ENCODE measurements around the gene FLRT1.

The FLRT1 gene

GRCh38 chr11:63998558-63999348 lies 37.0 kb upstream of the FLRT1 start:
- Histone ChIP-seq H3K27ac (ENCODE audit: insufficient read depth, low read depth, low read length, poor library complexity, severe bottlenecking) (no peak overlapping the region), H3K4me3 (ENCODE audit: insufficient read depth, low read depth, low read length) (peak overlapping the region; percentile 15), H3K36me3 (ENCODE audit: control insufficient read depth, insufficient read depth, low read length) (peaks cover 14% of the 10 kb centered on the region), H3K9me3 (ENCODE audit: control insufficient read depth, low read length) (no peaks in the 10 kb centered on the region), H3K4me1 (ENCODE audit: control insufficient read depth, insufficient read depth, low read length) (peaks cover 22% of the 10 kb centered on the region), H3K27me3 (ENCODE audit: control insufficient read depth, insufficient read depth, low read length, poor library complexity, severe bottlenecking) (peaks cover 29% of the 10 kb centered on the region)
- 32% methylated on average over 54 of the region's 54 CpGs for WGBS, 2 experiments

GRCh38 chr11:63999349-64000025 lies 36.2 kb upstream of the FLRT1 start:
- H3K9me3 ChIP-seq (ENCODE audit: control insufficient read depth, low read length): no peaks in the 10 kb centered on the region
- WGBS, 2 experiments: 2% methylated on average over 59 of the region's 59 CpGs
- peaks cover 22% of the 10 kb centered on the region for H3K4me1 ChIP-seq (ENCODE audit: control insufficient read depth, insufficient read depth, low read length)
- H3K4me3 ChIP-seq (ENCODE audit: insufficient read depth, low read depth, low read length): peak overlapping the region; percentile 15
- peaks cover 14% of the 10 kb centered on the region for H3K36me3 ChIP-seq (ENCODE audit: control insufficient read depth, insufficient read depth, low read length)
- H3K27ac ChIP-seq (ENCODE audit: insufficient read depth, low read depth, low read length, poor library complexity, severe bottlenecking): no peak overlapping the region
- peaks cover 36% of the 10 kb centered on the region for H3K27me3 ChIP-seq (ENCODE audit: control insufficient read depth, insufficient read depth, low read length, poor library complexity, severe bottlenecking)

- 2 to 3% methylated on average over 67 of the region's 67 CpGs for WGBS, 2 experiments
- H3K4me1 ChIP-seq (ENCODE audit: control insufficient read depth, insufficient read depth, low read length): peaks cover 22% of the 10 kb centered on the region
- H3K9me3 ChIP-seq (ENCODE audit: control insufficient read depth, low read length): no peaks in the 10 kb centered on the region
- peaks cover 14% of the 10 kb centered on the region for H3K36me3 ChIP-seq (ENCODE audit: control insufficient read depth, insufficient read depth, low read length)
- peak overlapping the region; percentile 15 for H3K4me3 ChIP-seq (ENCODE audit: insufficient read depth, low read depth, low read length)
- H3K27me3 ChIP-seq (ENCODE audit: control insufficient read depth, insufficient read depth, low read length, poor library complexity, severe bottlenecking): peaks cover 42% of the 10 kb centered on the region
- no peak overlapping the region for H3K27ac ChIP-seq (ENCODE audit: insufficient read depth, low read depth, low read length, poor library complexity, severe bottlenecking)
Observed at GRCh38 chr11:64000026-64000739, 35.5 kb upstream of the FLRT1 start.

- Histone ChIP-seq H3K4me1 (ENCODE audit: control insufficient read depth, insufficient read depth, low read length) (peaks cover 22% of the 10 kb centered on the region), H3K4me3 (ENCODE audit: insufficient read depth, low read depth, low read length) (no peak overlapping the region), H3K9me3 (ENCODE audit: control insufficient read depth, low read length) (no peaks in the 10 kb centered on the region), H3K27me3 (ENCODE audit: control insufficient read depth, insufficient read depth, low read length, poor library complexity, severe bottlenecking) (peaks cover 49% of the 10 kb centered on the region), H3K36me3 (ENCODE audit: control insufficient read depth, insufficient read depth, low read length) (peaks cover 14% of the 10 kb centered on the region), H3K27ac (ENCODE audit: insufficient read depth, low read depth, low read length, poor library complexity, severe bottlenecking) (no peak overlapping the region)
- WGBS, 2 experiments: 70% methylated on average over 60 of the region's 60 CpGs
Observed at GRCh38 chr11:64000740-64001483, 34.8 kb upstream of the FLRT1 start.

DNA sequence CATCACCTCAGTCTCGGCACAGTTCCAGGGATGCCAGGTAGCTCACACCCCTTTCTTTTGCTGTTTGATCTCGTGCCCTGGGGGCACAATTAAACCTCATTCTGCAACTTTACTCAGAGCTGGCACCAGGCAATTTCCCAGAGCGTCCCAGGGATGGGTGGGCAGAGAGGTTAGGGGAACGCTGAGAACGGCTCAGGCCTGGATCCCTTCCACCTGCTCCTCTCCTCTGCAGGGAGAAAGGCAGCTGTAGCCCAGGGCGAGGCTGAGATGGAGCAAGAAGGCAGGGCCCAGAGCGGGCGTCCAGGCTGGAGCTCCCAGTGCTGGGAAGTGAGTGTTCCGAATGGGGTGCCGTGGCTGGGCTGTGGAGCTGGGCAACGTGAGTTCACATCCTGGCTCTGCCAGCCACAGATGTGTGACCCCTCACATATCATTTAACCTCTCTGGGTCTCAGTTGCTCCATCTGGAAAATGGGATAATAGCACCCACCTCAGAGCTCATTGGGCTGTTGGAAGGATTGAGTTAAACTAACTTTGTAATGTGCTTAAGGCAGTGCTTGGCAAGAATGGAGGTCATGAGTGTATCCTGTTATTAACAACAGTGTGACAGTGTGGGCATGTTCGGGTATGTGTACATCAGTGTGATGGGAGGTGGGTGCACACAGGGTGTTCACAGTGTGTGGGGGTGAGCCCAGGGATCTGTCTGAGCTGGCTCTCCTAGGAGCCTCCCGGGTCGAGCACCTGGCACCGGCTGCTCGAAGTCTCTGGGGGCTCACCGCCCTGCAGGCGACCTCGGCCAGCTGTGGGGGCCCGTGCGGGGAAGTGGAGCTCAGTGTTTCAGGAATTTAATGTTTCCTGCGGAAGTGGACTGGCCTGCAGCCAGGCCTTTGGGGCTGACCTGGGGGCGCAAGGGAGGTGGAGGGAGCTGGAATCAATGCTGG lies 34.0 kb upstream of the FLRT1 start:
- Histone ChIP-seq H3K27ac (ENCODE audit: insufficient read depth, low read depth, low read length, poor library complexity, severe bottlenecking) (no peak overlapping the region), H3K36me3 (ENCODE audit: control insufficient read depth, insufficient read depth, low read length) (peaks cover 13% of the 10 kb centered on the region), H3K4me3 (ENCODE audit: insufficient read depth, low read depth, low read length) (no peak overlapping the region), H3K27me3 (ENCODE audit: control insufficient read depth, insufficient read depth, low read length, poor library complexity, severe bottlenecking) (peaks cover 57% of the 10 kb centered on the region), H3K4me1 (ENCODE audit: control insufficient read depth, insufficient read depth, low read length) (peaks cover 25% of the 10 kb centered on the region), H3K9me3 (ENCODE audit: control insufficient read depth, low read length) (no peaks in the 10 kb centered on the region)
- 89 to 92% methylated on average over 23 of the region's 23 CpGs for WGBS, 2 experiments

- no peak overlapping the region for H3K4me3 ChIP-seq (ENCODE audit: insufficient read depth, low read depth, low read length)
- 82 to 84% methylated on average over 23 of the region's 23 CpGs for WGBS, 2 experiments
- no peak overlapping the region for H3K27ac ChIP-seq (ENCODE audit: insufficient read depth, low read depth, low read length, poor library complexity, severe bottlenecking)
- no peaks in the 10 kb centered on the region for H3K9me3 ChIP-seq (ENCODE audit: control insufficient read depth, low read length)
- H3K4me1 ChIP-seq (ENCODE audit: control insufficient read depth, insufficient read depth, low read length): peaks cover 20% of the 10 kb centered on the region
- peaks cover 73% of the 10 kb centered on the region for H3K27me3 ChIP-seq (ENCODE audit: control insufficient read depth, insufficient read depth, low read length, poor library complexity, severe bottlenecking)
- no peaks in the 10 kb centered on the region for H3K36me3 ChIP-seq (ENCODE audit: control insufficient read depth, insufficient read depth, low read length)
Observed at GRCh38 chr11:64003807-64004589, 31.7 kb upstream of the FLRT1 start.

GRCh38 chr11:64004590-64004984 lies 31.1 kb upstream of the FLRT1 start:
- WGBS, 2 experiments: 77 to 85% methylated on average over 4 of the region's 4 CpGs
- Histone ChIP-seq H3K27me3 (ENCODE audit: control insufficient read depth, insufficient read depth, low read length, poor library complexity, severe bottlenecking) (peaks cover 73% of the 10 kb centered on the region), H3K4me1 (ENCODE audit: control insufficient read depth, insufficient read depth, low read length) (peaks cover 19% of the 10 kb centered on the region)

DNA sequence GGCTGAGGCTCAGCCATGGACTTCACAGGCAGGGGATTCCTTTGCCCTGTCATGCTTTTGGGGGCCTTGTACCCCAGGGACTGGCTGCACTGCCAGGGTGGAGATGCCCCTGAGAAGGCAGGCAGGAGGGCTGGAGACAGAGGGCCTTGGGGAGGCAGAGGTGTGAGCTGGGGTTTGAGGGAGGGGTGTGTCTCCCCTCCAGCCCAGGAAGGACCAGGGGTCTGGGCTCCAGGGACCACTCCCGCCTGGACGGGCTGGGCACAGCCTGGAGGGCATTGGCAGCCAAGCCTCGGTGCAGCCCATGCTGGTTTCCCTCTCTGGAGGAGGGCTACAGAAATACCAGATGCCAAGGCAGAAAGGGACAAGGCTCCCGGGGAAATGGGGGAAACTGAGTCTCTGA lies 30.0 kb upstream of the FLRT1 start:
- WGBS, 2 experiments: 94 to 96% methylated on average over 4 of the region's 4 CpGs
- no peaks in the 10 kb centered on the region for H3K9me3 ChIP-seq (ENCODE audit: control insufficient read depth, low read length)
- H3K27ac ChIP-seq (ENCODE audit: insufficient read depth, low read depth, low read length, poor library complexity, severe bottlenecking): no peak overlapping the region
- no peak overlapping the region for H3K4me3 ChIP-seq (ENCODE audit: insufficient read depth, low read depth, low read length)
- no peaks in the 10 kb centered on the region for H3K36me3 ChIP-seq (ENCODE audit: control insufficient read depth, insufficient read depth, low read length)
- H3K4me1 ChIP-seq (ENCODE audit: control insufficient read depth, insufficient read depth, low read length): peaks cover 15% of the 10 kb centered on the region
- H3K27me3 ChIP-seq (ENCODE audit: control insufficient read depth, insufficient read depth, low read length, poor library complexity, severe bottlenecking): peaks cover 65% of the 10 kb centered on the region

More at GRCh38 chr11:64004590-64004984, 31.1 kb upstream of the FLRT1 start:
- H3K36me3 ChIP-seq (ENCODE audit: control insufficient read depth, insufficient read depth, low read length): no peaks in the 10 kb centered on the region
- H3K27ac ChIP-seq (ENCODE audit: insufficient read depth, low read depth, low read length, poor library complexity, severe bottlenecking): no peak overlapping the region
- no peaks in the 10 kb centered on the region for H3K9me3 ChIP-seq (ENCODE audit: control insufficient read depth, low read length)
- H3K4me3 ChIP-seq (ENCODE audit: insufficient read depth, low read depth, low read length): no peak overlapping the region

Data from ectodermal cell (in vitro differentiated cells).